ENCODE data around the gene CEP44.
A peak's percentile ranks its signal among the peaks of the same experiment; 100 is the strongest.

The CEP44 gene

GRCh38 chr4:174283507-174284471 is at the start of gene CEP44, which contains the start of gene FBXO8:
Gene CEP44, plus strand, starts transcription at chr4:174283911. Its CDS starts 15,211 bp downstream, at chr4:174299122.
Gene FBXO8, minus strand, starts transcription at chr4:174283667. Its CDS starts 20,575 bp downstream, at chr4:174263092.
- DNase-seq (ENCODE audit: low read depth, low spot score): peak; percentile 33
- H3K4me3 ChIP-seq (ENCODE audit: insufficient read length, low read depth): peak within 1 kb of the TSS; percentile 88
- H3K4me1 ChIP-seq (ENCODE audit: insufficient read depth, insufficient read length): no peaks in the 10 kb centered on the region
- no peaks in the 10 kb centered on the region for H3K27me3 ChIP-seq (ENCODE audit: insufficient read depth, insufficient read length)
- H3K9me3 ChIP-seq (ENCODE audit: insufficient read depth, low read length): no peaks in the 10 kb centered on the region
- peaks cover 3% of the 10 kb centered on the region for H3K36me3 ChIP-seq (ENCODE audit: insufficient read depth, insufficient read length, low read length)
- H3K9ac ChIP-seq (ENCODE audit: insufficient read length, low read depth): peak within 1 kb of the TSS; percentile 97
- no peak for TF ChIP-seq SUZ12 (IDR thresholded peaks at IDR 0.05; ENCODE audit: extremely low read depth, insufficient read depth, insufficient read length)

- no peak overlapping the region for H3K4me3 ChIP-seq (ENCODE audit: insufficient read length, low read depth)
- no peaks in the 10 kb centered on the region for H3K4me1 ChIP-seq (ENCODE audit: insufficient read depth, insufficient read length)
- H3K27me3 ChIP-seq (ENCODE audit: insufficient read depth, insufficient read length): no peaks in the 10 kb centered on the region
- no peaks in the 10 kb centered on the region for H3K9me3 ChIP-seq (ENCODE audit: insufficient read depth, low read length)
- peaks cover 2% of the 10 kb centered on the region for H3K36me3 ChIP-seq (ENCODE audit: insufficient read depth, insufficient read length, low read length)
- TF ChIP-seq SUZ12 (IDR thresholded peaks at IDR 0.05; ENCODE audit: extremely low read depth, insufficient read depth, insufficient read length) (no peak), ZNF274 (IDR thresholded peaks at IDR 0.05; ENCODE audit: low read depth, low read length) (no peak)
- H3K9ac ChIP-seq (ENCODE audit: insufficient read length, low read depth): no peak overlapping the region
- DNase-seq (ENCODE audit: low read depth, low spot score): no peak
Observed at GRCh38 chr4:174236359-174236758, 47.4 kb upstream of the CEP44 start.

GRCh38 chr4:174241162-174241561 is 42.5 kb upstream of the CEP44 start:
- Histone ChIP-seq H3K36me3 (ENCODE audit: insufficient read depth, insufficient read length, low read length) (peaks cover 2% of the 10 kb centered on the region), H3K4me3 (ENCODE audit: insufficient read length, low read depth) (no peak overlapping the region), H3K9ac (ENCODE audit: insufficient read length, low read depth) (no peak overlapping the region)

GRCh38 chr4:174244441-174244840 is 39.3 kb upstream of the CEP44 start:
- Histone ChIP-seq H3K9me3 (ENCODE audit: insufficient read depth, low read length) (no peaks in the 10 kb centered on the region), H3K9ac (ENCODE audit: insufficient read length, low read depth) (no peak overlapping the region), H3K4me3 (ENCODE audit: insufficient read length, low read depth) (no peak overlapping the region), H3K27me3 (ENCODE audit: insufficient read depth, insufficient read length) (no peaks in the 10 kb centered on the region), H3K4me1 (ENCODE audit: insufficient read depth, insufficient read length) (no peaks in the 10 kb centered on the region), H3K36me3 (ENCODE audit: insufficient read depth, insufficient read length, low read length) (no peaks in the 10 kb centered on the region)
- DNase-seq (ENCODE audit: low read depth, low spot score): no peak
- TF ChIP-seq SUZ12 (IDR thresholded peaks at IDR 0.05; ENCODE audit: extremely low read depth, insufficient read depth, insufficient read length): no peak
- TF ChIP-seq ZNF274 (IDR thresholded peaks at IDR 0.05; ENCODE audit: low read depth, low read length): no peak
- no peak for TF ChIP-seq YY1 (IDR thresholded peaks at IDR 0.05; ENCODE audit: insufficient read depth, insufficient read length)

More at GRCh38 chr4:174241162-174241561, 42.5 kb upstream of the CEP44 start:
- DNase-seq (ENCODE audit: low read depth, low spot score): no peak
- Histone ChIP-seq H3K4me1 (ENCODE audit: insufficient read depth, insufficient read length) (no peaks in the 10 kb centered on the region), H3K27me3 (ENCODE audit: insufficient read depth, insufficient read length) (no peaks in the 10 kb centered on the region), H3K9me3 (ENCODE audit: insufficient read depth, low read length) (no peaks in the 10 kb centered on the region)
- TF ChIP-seq YY1 (IDR thresholded peaks at IDR 0.05; ENCODE audit: insufficient read depth, insufficient read length) (no peak), SUZ12 (IDR thresholded peaks at IDR 0.05; ENCODE audit: extremely low read depth, insufficient read depth, insufficient read length) (no peak), ZNF274 (IDR thresholded peaks at IDR 0.05; ENCODE audit: low read depth, low read length) (no peak)

- H3K36me3 ChIP-seq (ENCODE audit: insufficient read depth, insufficient read length, low read length): no peaks in the 10 kb centered on the region
- H3K4me3 ChIP-seq (ENCODE audit: insufficient read length, low read depth): no peak overlapping the region
- no peak for TF ChIP-seq YY1 (IDR thresholded peaks at IDR 0.05; ENCODE audit: insufficient read depth, insufficient read length)
- TF ChIP-seq ZNF274 (IDR thresholded peaks at IDR 0.05; ENCODE audit: low read depth, low read length): no peak
- TF ChIP-seq SUZ12 (IDR thresholded peaks at IDR 0.05; ENCODE audit: extremely low read depth, insufficient read depth, insufficient read length): no peak
- no peaks in the 10 kb centered on the region for H3K9me3 ChIP-seq (ENCODE audit: insufficient read depth, low read length)
- no peaks in the 10 kb centered on the region for H3K4me1 ChIP-seq (ENCODE audit: insufficient read depth, insufficient read length)
- no peaks in the 10 kb centered on the region for H3K27me3 ChIP-seq (ENCODE audit: insufficient read depth, insufficient read length)
- DNase-seq (ENCODE audit: low read depth, low spot score): no peak
- no peak overlapping the region for H3K9ac ChIP-seq (ENCODE audit: insufficient read length, low read depth)
Observed at GRCh38 chr4:174245714-174246113, 38.0 kb upstream of the CEP44 start.

GRCh38 chr4:174248407-174248806 is 35.3 kb upstream of the CEP44 start:
- Histone ChIP-seq H3K4me1 (ENCODE audit: insufficient read depth, insufficient read length) (no peaks in the 10 kb centered on the region), H3K4me3 (ENCODE audit: insufficient read length, low read depth) (no peak overlapping the region), H3K27me3 (ENCODE audit: insufficient read depth, insufficient read length) (no peaks in the 10 kb centered on the region), H3K36me3 (ENCODE audit: insufficient read depth, insufficient read length, low read length) (no peaks in the 10 kb centered on the region), H3K9me3 (ENCODE audit: insufficient read depth, low read length) (no peaks in the 10 kb centered on the region), H3K9ac (ENCODE audit: insufficient read length, low read depth) (no peak overlapping the region)
- no peak for DNase-seq (ENCODE audit: low read depth, low spot score)
- no peak for TF ChIP-seq YY1 (IDR thresholded peaks at IDR 0.05; ENCODE audit: insufficient read depth, insufficient read length)
- no peak for TF ChIP-seq ZNF274 (IDR thresholded peaks at IDR 0.05; ENCODE audit: low read depth, low read length)
- no peak for TF ChIP-seq SUZ12 (IDR thresholded peaks at IDR 0.05; ENCODE audit: extremely low read depth, insufficient read depth, insufficient read length)

- H3K9ac ChIP-seq (ENCODE audit: insufficient read length, low read depth): no peak overlapping the region
- TF ChIP-seq SUZ12 (IDR thresholded peaks at IDR 0.05; ENCODE audit: extremely low read depth, insufficient read depth, insufficient read length) (no peak), YY1 (IDR thresholded peaks at IDR 0.05; ENCODE audit: insufficient read depth, insufficient read length) (no peak), ZNF274 (IDR thresholded peaks at IDR 0.05; ENCODE audit: low read depth, low read length) (no peak)
Observed at GRCh38 chr4:174252412-174252811, 31.3 kb upstream of the CEP44 start.

More at GRCh38 chr4:174252412-174252811, 31.3 kb upstream of the CEP44 start:
- no peak for DNase-seq (ENCODE audit: low read depth, low spot score)
- H3K4me3 ChIP-seq (ENCODE audit: insufficient read length, low read depth): no peak overlapping the region
- H3K4me1 ChIP-seq (ENCODE audit: insufficient read depth, insufficient read length): no peaks in the 10 kb centered on the region
- H3K27me3 ChIP-seq (ENCODE audit: insufficient read depth, insufficient read length): no peaks in the 10 kb centered on the region
- no peaks in the 10 kb centered on the region for H3K9me3 ChIP-seq (ENCODE audit: insufficient read depth, low read length)
- no peaks in the 10 kb centered on the region for H3K36me3 ChIP-seq (ENCODE audit: insufficient read depth, insufficient read length, low read length)

All from NT2/D1 (cell line).